Liver (tissue), 9 donors: ENCODE data around the gene RPS6KA2. TPM values are rescaled to one million over a fixed set of nuclear protein-coding genes. Genes with fewer than 3 reads are reported as not detected.

Experiments
- DNase-seq: peaks from one replicate; pipeline ENCODE4 v3.0.0-alpha.2; 2017; ENCODE audit warnings: low spot score
- H3K27ac ChIP-seq, 2 donors: one replicate each; pipeline ENCODE4 v1.7.0; 2013; ENCODE audit warnings: inconsistent platforms in 2 of 2, low read length in 2 of 2, control low read depth in 1 of 2, low read depth in 1 of 2, mild to moderate bottlenecking in 1 of 2
- H3K27me3 ChIP-seq, 4 donors: one replicate each; pipeline versions ENCODE4 v1.6.1 to v1.7.0; 2013; ENCODE audit warnings: low read length in 3 of 4, inconsistent platforms in 1 of 4, mild to moderate bottlenecking in 1 of 4, moderate library complexity in 1 of 4; ENCODE audit not compliant: control insufficient read depth in 4 of 4, insufficient read depth in 4 of 4
- H3K36me3 ChIP-seq, 4 donors: one replicate each; pipeline versions ENCODE4 v1.6.1 to v1.7.0; 2013; ENCODE audit warnings: low read length in 3 of 4, mild to moderate bottlenecking in 3 of 4, low read depth in 1 of 4, moderate library complexity in 1 of 4; ENCODE audit not compliant: control insufficient read depth in 4 of 4, insufficient read depth in 3 of 4
- H3K4me1 ChIP-seq, 4 donors: one replicate each; pipeline versions ENCODE4 v1.6.1 to v1.7.0; 2013; ENCODE audit warnings: low read length in 3 of 4, mild to moderate bottlenecking in 3 of 4, moderate library complexity in 1 of 4; ENCODE audit not compliant: control insufficient read depth in 4 of 4, insufficient read depth in 4 of 4
- H3K4me3 ChIP-seq, 3 donors: one replicate each; pipeline versions ENCODE4 v1.6.1 to v1.7.0; 2013; ENCODE audit warnings: low read length in 3 of 3, control low read depth in 1 of 3, low read depth in 1 of 3, mild to moderate bottlenecking in 1 of 3
- H3K9ac ChIP-seq, 2 donors: one replicate each; pipeline ENCODE4 v1.7.0; 2013; ENCODE audit warnings: low read length in 2 of 2, mild to moderate bottlenecking in 2 of 2, moderate library complexity in 2 of 2, control low read depth in 1 of 2, low read depth in 1 of 2
- H3K9me3 ChIP-seq, 4 donors: one replicate each; pipeline versions ENCODE4 v1.6.1 to v1.7.0; 2013; ENCODE audit warnings: low read length in 3 of 4; ENCODE audit not compliant: control insufficient read depth in 4 of 4
- EGR1 ChIP-seq, 2 donors: IDR thresholded peaks; 2 replicates each; pipeline ENCODE4 v1.6.1; 2016 to 2018; ENCODE audit warnings: antibody characterized with exemption in 2 of 2, low read depth in 2 of 2
- FOXA2 ChIP-seq: IDR thresholded peaks from 2 replicates; pipeline ENCODE4 v1.6.1; 2016; ENCODE audit warnings: antibody characterized with exemption
- GABPA ChIP-seq, 2 donors: IDR thresholded peaks in 1 of 2; conservative IDR thresholded peaks in 1 of 2; 2 replicates each; pipeline ENCODE4 v1.6.1; 2016; ENCODE audit warnings: antibody characterized with exemption in 2 of 2, mild to moderate bottlenecking in 1 of 2, moderate library complexity in 1 of 2
- HNF4A ChIP-seq, 2 donors: conservative IDR thresholded peaks; 2 replicates each; pipeline ENCODE4 v1.6.1; 2016; ENCODE audit warnings: antibody characterized with exemption in 2 of 2, mild to moderate bottlenecking in 2 of 2
- HNF4G ChIP-seq: IDR thresholded peaks from 2 replicates; pipeline ENCODE4 v1.6.1; 2016; ENCODE audit warnings: antibody characterized with exemption
- RAD21 ChIP-seq, 2 donors: IDR thresholded peaks; 2 replicates each; pipeline ENCODE4 v1.6.1; 2016; ENCODE audit warnings: antibody characterized with exemption in 2 of 2, mild to moderate bottlenecking in 2 of 2
- RXRA ChIP-seq, 2 donors: IDR thresholded peaks; 2 replicates each; pipeline ENCODE4 v1.6.1; 2017 to 2018; ENCODE audit warnings: antibody characterized with exemption in 2 of 2, mild to moderate bottlenecking in 1 of 2
- SP1 ChIP-seq: IDR thresholded peaks from 2 replicates; pipeline ENCODE4 v1.6.1; 2018; ENCODE audit warnings: antibody characterized with exemption, mild to moderate bottlenecking
- TAF1 ChIP-seq: conservative IDR thresholded peaks from 2 replicates; pipeline ENCODE4 v1.6.1; 2016; ENCODE audit warnings: antibody characterized with exemption, mild to moderate bottlenecking
- YY1 ChIP-seq: IDR thresholded peaks from 2 replicates; pipeline ENCODE4 v1.6.1; 2016; ENCODE audit warnings: antibody characterized with exemption, mild to moderate bottlenecking
- WGBS: extraction: QIAGEN DNeasy Blood & Tissue Kit; methylation state at CpG from one replicate; pipeline ENCODE4 v1.1.7; 2013; 5-methylcytosine and 5-hydroxymethylcytosine counted together
- polyA plus RNA-seq, 2 donors: library from polyadenylated mRNA; stranded (reverse) in 1 of 2; unstranded in 1 of 2; fragments of 200-250 nt in 1 of 2; fragments of >200 nt in 1 of 2; fragmentation: Nextera tagmentation in 1 of 2; extraction: Ambion mirVana in 1 of 2; gene quantifications; one replicate each; pipeline versions ENCODE4 v1.2.1 to v1.2.3, GENCODE V29; 2013 to 2015
- total RNA-seq, 2 donors: library from RNA; depleted of rRNA; stranded (reverse); fragments of >200 nt; gene quantifications; one replicate each; pipeline ENCODE4 v1.2.3, GENCODE V29; 2014
- TF ChIP-seq, protein P1 (sequence below): IDR thresholded peaks from 2 replicates; pipeline ENCODE4 v1.6.1; 2016; ENCODE audit warnings: antibody characterized with exemption
- TF ChIP-seq, protein P2 (sequence below): IDR thresholded peaks from 2 replicates; pipeline ENCODE4 v1.6.1; 2016; ENCODE audit warnings: antibody characterized with exemption
- TF ChIP-seq, protein P3 (sequence below): IDR thresholded peaks from 2 replicates; pipeline ENCODE4 v1.6.1; 2016; ENCODE audit warnings: antibody characterized with exemption, mild to moderate bottlenecking
- TF ChIP-seq, protein P4 (sequence below): fragments of 150-350 bp; IDR thresholded peaks from 2 replicates; pipeline ENCODE4 v1.5.1; 2017; ENCODE audit warnings: improper control_type of control experiment, low read depth, low read length; ENCODE audit not compliant: missing input control
- donor health status: healthy.
- donor health status: healthy.
- donor health status: healthy.
- donor health status: healthy.
- donor health status: healthy.

RPS6KA2 gene
- total and polyA plus RNA-seq, 4 donors: 2.5 to 9.0 (median 5.0) TPM

GRCh38 chr6:166461821-166462460, 165.1 kb downstream of the RPS6KA2 start:
- TF ChIP-seq YY1: no peak
- no peak for TF ChIP-seq HNF4G
- TF ChIP-seq, protein P1, sequence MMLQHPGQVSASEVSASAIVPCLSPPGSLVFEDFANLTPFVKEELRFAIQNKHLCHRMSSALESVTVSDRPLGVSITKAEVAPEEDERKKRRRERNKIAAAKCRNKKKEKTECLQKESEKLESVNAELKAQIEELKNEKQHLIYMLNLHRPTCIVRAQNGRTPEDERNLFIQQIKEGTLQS: no peak
- TF ChIP-seq HNF4A (conservative IDR thresholded peaks at IDR 0.05): no peak
- TF ChIP-seq, protein P2, sequence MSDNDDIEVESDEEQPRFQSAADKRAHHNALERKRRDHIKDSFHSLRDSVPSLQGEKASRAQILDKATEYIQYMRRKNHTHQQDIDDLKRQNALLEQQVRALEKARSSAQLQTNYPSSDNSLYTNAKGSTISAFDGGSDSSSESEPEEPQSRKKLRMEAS: no peak
- TF ChIP-seq RAD21 (IDR thresholded peaks at IDR 0.05): no peak
- TF ChIP-seq GABPA (IDR thresholded peaks at IDR 0.05 in 1 of 2, conservative IDR thresholded peaks at IDR 0.05 in 1 of 2): no peak
- no peaks in the 10 kb centered on the region for H3K27me3 ChIP-seq
- 91% methylated on average over 9 of the region's 9 CpGs for WGBS
- no peak for DNase-seq
- H3K9ac ChIP-seq: no peak overlapping the region
- H3K27ac ChIP-seq: no peak overlapping the region
- H3K4me1 ChIP-seq: no peaks in the 10 kb centered on the region
- no peak overlapping the region for H3K4me3 ChIP-seq
- H3K9me3 ChIP-seq: no peaks in the 10 kb centered on the region
- peaks cover 0 to 7% (median 2%) of the 10 kb centered on the region in 4 donors for H3K36me3 ChIP-seq

- Histone ChIP-seq H3K27me3 (no peaks in the 10 kb centered on the region), H3K4me1 (no peaks in the 10 kb centered on the region), H3K27ac (no peak overlapping the region), H3K4me3 (no peak overlapping the region), H3K9ac (no peak overlapping the region), H3K9me3 (no peaks in the 10 kb centered on the region), H3K36me3 (peaks cover 0 to 7% (median 2%) of the 10 kb centered on the region in 4 donors)
- TF ChIP-seq HNF4G: no peak
- TF ChIP-seq, protein P1: no peak
- TF ChIP-seq GABPA (IDR thresholded peaks at IDR 0.05 in 1 of 2, conservative IDR thresholded peaks at IDR 0.05 in 1 of 2): no peak
- TF ChIP-seq FOXA2: no peak
- no peak for TF ChIP-seq SP1
- TF ChIP-seq, protein P2: no peak
- TF ChIP-seq RXRA (IDR thresholded peaks at IDR 0.05): no peak
- TF ChIP-seq YY1: no peak
- DNase-seq: no peak
- 76% methylated on average over 25 of the region's 25 CpGs for WGBS
These were observed 166.3 kb downstream of the RPS6KA2 start for GRCh38 chr6:166460473-166461437.

GRCh38 chr6:166459906-166460305, 167.1 kb downstream of the RPS6KA2 start:
- TF ChIP-seq HNF4G: no peak
- TF ChIP-seq, protein P3, sequence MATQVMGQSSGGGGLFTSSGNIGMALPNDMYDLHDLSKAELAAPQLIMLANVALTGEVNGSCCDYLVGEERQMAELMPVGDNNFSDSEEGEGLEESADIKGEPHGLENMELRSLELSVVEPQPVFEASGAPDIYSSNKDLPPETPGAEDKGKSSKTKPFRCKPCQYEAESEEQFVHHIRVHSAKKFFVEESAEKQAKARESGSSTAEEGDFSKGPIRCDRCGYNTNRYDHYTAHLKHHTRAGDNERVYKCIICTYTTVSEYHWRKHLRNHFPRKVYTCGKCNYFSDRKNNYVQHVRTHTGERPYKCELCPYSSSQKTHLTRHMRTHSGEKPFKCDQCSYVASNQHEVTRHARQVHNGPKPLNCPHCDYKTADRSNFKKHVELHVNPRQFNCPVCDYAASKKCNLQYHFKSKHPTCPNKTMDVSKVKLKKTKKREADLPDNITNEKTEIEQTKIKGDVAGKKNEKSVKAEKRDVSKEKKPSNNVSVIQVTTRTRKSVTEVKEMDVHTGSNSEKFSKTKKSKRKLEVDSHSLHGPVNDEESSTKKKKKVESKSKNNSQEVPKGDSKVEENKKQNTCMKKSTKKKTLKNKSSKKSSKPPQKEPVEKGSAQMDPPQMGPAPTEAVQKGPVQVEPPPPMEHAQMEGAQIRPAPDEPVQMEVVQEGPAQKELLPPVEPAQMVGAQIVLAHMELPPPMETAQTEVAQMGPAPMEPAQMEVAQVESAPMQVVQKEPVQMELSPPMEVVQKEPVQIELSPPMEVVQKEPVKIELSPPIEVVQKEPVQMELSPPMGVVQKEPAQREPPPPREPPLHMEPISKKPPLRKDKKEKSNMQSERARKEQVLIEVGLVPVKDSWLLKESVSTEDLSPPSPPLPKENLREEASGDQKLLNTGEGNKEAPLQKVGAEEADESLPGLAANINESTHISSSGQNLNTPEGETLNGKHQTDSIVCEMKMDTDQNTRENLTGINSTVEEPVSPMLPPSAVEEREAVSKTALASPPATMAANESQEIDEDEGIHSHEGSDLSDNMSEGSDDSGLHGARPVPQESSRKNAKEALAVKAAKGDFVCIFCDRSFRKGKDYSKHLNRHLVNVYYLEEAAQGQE: no peak
- TF ChIP-seq RAD21 (IDR thresholded peaks at IDR 0.05): no peak
- no peak for TF ChIP-seq TAF1
- no peak for TF ChIP-seq YY1
- TF ChIP-seq RXRA (IDR thresholded peaks at IDR 0.05): no peak
- TF ChIP-seq EGR1 (IDR thresholded peaks at IDR 0.05; ENCODE audit: low read depth in 2 of 2): no peak
- TF ChIP-seq, protein P4, sequence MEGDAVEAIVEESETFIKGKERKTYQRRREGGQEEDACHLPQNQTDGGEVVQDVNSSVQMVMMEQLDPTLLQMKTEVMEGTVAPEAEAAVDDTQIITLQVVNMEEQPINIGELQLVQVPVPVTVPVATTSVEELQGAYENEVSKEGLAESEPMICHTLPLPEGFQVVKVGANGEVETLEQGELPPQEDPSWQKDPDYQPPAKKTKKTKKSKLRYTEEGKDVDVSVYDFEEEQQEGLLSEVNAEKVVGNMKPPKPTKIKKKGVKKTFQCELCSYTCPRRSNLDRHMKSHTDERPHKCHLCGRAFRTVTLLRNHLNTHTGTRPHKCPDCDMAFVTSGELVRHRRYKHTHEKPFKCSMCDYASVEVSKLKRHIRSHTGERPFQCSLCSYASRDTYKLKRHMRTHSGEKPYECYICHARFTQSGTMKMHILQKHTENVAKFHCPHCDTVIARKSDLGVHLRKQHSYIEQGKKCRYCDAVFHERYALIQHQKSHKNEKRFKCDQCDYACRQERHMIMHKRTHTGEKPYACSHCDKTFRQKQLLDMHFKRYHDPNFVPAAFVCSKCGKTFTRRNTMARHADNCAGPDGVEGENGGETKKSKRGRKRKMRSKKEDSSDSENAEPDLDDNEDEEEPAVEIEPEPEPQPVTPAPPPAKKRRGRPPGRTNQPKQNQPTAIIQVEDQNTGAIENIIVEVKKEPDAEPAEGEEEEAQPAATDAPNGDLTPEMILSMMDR: no peak
- no peak for DNase-seq
- H3K4me3 ChIP-seq: no peak overlapping the region
- H3K9me3 ChIP-seq: no peaks in the 10 kb centered on the region
- 96% methylated on average over 10 of the region's 10 CpGs for WGBS
- H3K4me1 ChIP-seq: no peaks in the 10 kb centered on the region
- H3K27me3 ChIP-seq: no peaks in the 10 kb centered on the region
- H3K9ac ChIP-seq: no peak overlapping the region
- H3K36me3 ChIP-seq: peaks cover 0 to 7% (median 2%) of the 10 kb centered on the region in 4 donors
- H3K27ac ChIP-seq: no peak overlapping the region
